ENCODE results near the gene BRD2.

- TF ChIP-seq CTCF (IDR thresholded peaks at IDR 0.05) (no peak), POLR2A (IDR thresholded peaks at IDR 0.05) (no peak), EP300 (IDR thresholded peaks at IDR 0.05) (no peak)
Measured at GRCh38 chr6:32960563-32960962, 7.8 kb upstream of the BRD2 start.
